Measurements from ENCODE around the gene TERT. TPM values are rescaled to one million over a fixed set of nuclear protein-coding genes. Genes with fewer than 3 reads are reported as not detected.

The TERT gene
- total and polyA plus RNA-seq, 12 donors = 0.29 TPM; not detected in 11

GRCh38 chr5:1228120-1228519 lies 66.7 kb downstream of the TERT start:
- Histone ChIP-seq H3K4me3 (no peak overlapping the region), H3K36me3 (replicated peaks in 1 of 2) (no peaks in the 10 kb centered on the region), H3K27me3 (no peaks in the 10 kb centered on the region), H3K4me1 (replicated peaks in 1 of 2) (no peaks in the 10 kb centered on the region), H3K9me3 (replicated peaks in 1 of 3) (no peaks in the 10 kb centered on the region), H3K27ac (no peak overlapping the region)
- TF ChIP-seq CTCF (IDR thresholded peaks at IDR 0.05) = no peak
- no peak for TF ChIP-seq POLR2A (IDR thresholded peaks at IDR 0.05)
- 45 to 68% (median 52%) methylated on average over 12 to 15 of the region's 15 CpGs for WGBS, 4 donors
- no peak for DNase-seq
- intact Hi-C loops (cut with DNase I) = no loop called here

- no peak for TF ChIP-seq CTCF (IDR thresholded peaks at IDR 0.05)
- TF ChIP-seq POLR2A (IDR thresholded peaks at IDR 0.05) = no peak
- DNase-seq = peak in 2 of 7 donors; percentile 7 to 23
- H3K9me3 ChIP-seq (replicated peaks in 1 of 3) = no peaks in the 10 kb centered on the region
- H3K4me3 ChIP-seq = no peak overlapping the region
- intact Hi-C loops (cut with DNase I) = no loop called here
- H3K36me3 ChIP-seq (replicated peaks in 1 of 2) = no peaks in the 10 kb centered on the region
- H3K27me3 ChIP-seq = no peaks in the 10 kb centered on the region
- no peaks in the 10 kb centered on the region for H3K4me1 ChIP-seq (replicated peaks in 1 of 2)
- H3K27ac ChIP-seq = no peak overlapping the region
- 19 to 25% (median 23%) methylated on average over 14 of the region's 14 CpGs for WGBS, 4 donors
Observed at GRCh38 chr5:1227667-1228066, 67.2 kb downstream of the TERT start.

- intact Hi-C loops (cut with DNase I) = no loop called here
- TF ChIP-seq POLR2A (IDR thresholded peaks at IDR 0.05) = no peak
- no peak for DNase-seq
- Histone ChIP-seq H3K27ac (no peak overlapping the region), H3K36me3 (replicated peaks in 1 of 2) (no peaks in the 10 kb centered on the region), H3K9me3 (replicated peaks in 1 of 3) (no peaks in the 10 kb centered on the region), H3K4me3 (no peak overlapping the region), H3K4me1 (replicated peaks in 1 of 2) (no peaks in the 10 kb centered on the region), H3K27me3 (no peaks in the 10 kb centered on the region)
- 83 to 87% (median 84%) methylated on average over 45 to 50 of the region's 50 CpGs for WGBS, 4 donors
Observed at GRCh38 chr5:1226839-1227581, 67.9 kb downstream of the TERT start.

- H3K4me1 ChIP-seq (replicated peaks in 1 of 2) = no peaks in the 10 kb centered on the region
- WGBS, 4 donors = 71 to 83% (median 75%) methylated on average over 8 to 12 of the region's 12 CpGs
- no peak overlapping the region for H3K27ac ChIP-seq
- no peaks in the 10 kb centered on the region for H3K36me3 ChIP-seq (replicated peaks in 1 of 2)
- no peak for DNase-seq
- TF ChIP-seq CTCF (IDR thresholded peaks at IDR 0.05) = no peak
- no peak for TF ChIP-seq POLR2A (IDR thresholded peaks at IDR 0.05)
- no peak overlapping the region for H3K4me3 ChIP-seq
- H3K9me3 ChIP-seq (replicated peaks in 1 of 3) = no peaks in the 10 kb centered on the region
- no peaks in the 10 kb centered on the region for H3K27me3 ChIP-seq
- intact Hi-C loops (cut with DNase I) = no loop called here
Observed at GRCh38 chr5:1226231-1226630, 68.6 kb downstream of the TERT start.

GRCh38 chr5:1225081-1225480 lies 69.8 kb downstream of the TERT start, which contains the start of gene SLC6A18:
TSS of gene SLC6A18 (plus strand) at chr5:1225381. CDS start at chr5:1225478, 97 bp downstream.
- no peaks in the 10 kb centered on the region for H3K4me1 ChIP-seq (replicated peaks in 1 of 2)
- no peak for DNase-seq
- WGBS, 4 donors = 73 to 77% (median 74%) methylated on average over 11 of the region's 11 CpGs
- H3K9me3 ChIP-seq (replicated peaks in 1 of 3) = no peaks in the 10 kb centered on the region
- H3K36me3 ChIP-seq (replicated peaks in 1 of 2) = no peaks in the 10 kb centered on the region
- TF ChIP-seq CTCF (IDR thresholded peaks at IDR 0.05) (no peak), POLR2A (IDR thresholded peaks at IDR 0.05) (no peak)
- intact Hi-C loops (cut with DNase I) = no loop called here
- H3K4me3 ChIP-seq = no peak within 1 kb of the TSS
- no peaks in the 10 kb centered on the region for H3K27me3 ChIP-seq
- no peak within 1 kb of the TSS for H3K27ac ChIP-seq
